Measurements from ENCODE around the gene CDC27.

GRCh38 chr17:47077576-47077975 is 111.5 kb downstream of the CDC27 start:
- TF ChIP-seq CTCF (IDR thresholded peaks at IDR 0.05 in 4 of 5, conservative IDR thresholded peaks at IDR 0.05 in 1 of 5) = no peak
- TF ChIP-seq POLR2A (IDR thresholded peaks at IDR 0.05) = no peak
